ENCODE results near the gene RBMS3. TPM values are rescaled to one million over a fixed set of nuclear protein-coding genes. Genes with fewer than 3 reads are reported as not detected.

The RBMS3 gene
- total RNA-seq, 1 experiment from 2014 or later, result 7.4 TPM

GRCh38 chr3:29335943-29336342, 55.1 kb downstream of the RBMS3 start:
- no peak overlapping the region for H3K27ac Mint-ChIP-seq (ENCODE audit: unreplicated experiment)
- H3K27me3 Mint-ChIP-seq (ENCODE audit: insufficient read depth, unreplicated experiment), result no peaks in the 10 kb centered on the region
- no peaks in the 10 kb centered on the region for H3K9me3 Mint-ChIP-seq (ENCODE audit: unreplicated experiment)
- ChIA-PET CTCF (no interaction called here), POLR2A (no interaction called here)
- TF ChIP-seq CTCF (IDR thresholded peaks at IDR 0.05; ENCODE audit: insufficient read depth in 1 of 2, low read depth in 1 of 2, low read length in 1 of 2, severe bottlenecking in 1 of 2, unreplicated experiment in 1 of 2), result no peak
- Histone ChIP-seq H3K9me3 (no peaks in the 10 kb centered on the region), H3K4me1 (no peaks in the 10 kb centered on the region), H3K4me3 (ENCODE audit: low read depth, low read length) (no peak overlapping the region), H3K36me3 (ENCODE audit: control insufficient read depth, insufficient read depth, low read length) (no peaks in the 10 kb centered on the region), H3K27me3 (replicated peaks; ENCODE audit: control insufficient read depth, insufficient read depth, low read length) (no peaks in the 10 kb centered on the region)
- intact Hi-C loops (cut with micrococcal nuclease; ENCODE audit: unreplicated experiment), result no loop called here
- no peak overlapping the region for H3K4me3 Mint-ChIP-seq (ENCODE audit: unreplicated experiment)
- no peak for DNase-seq
- no TSS peak for BruUV-seq (replicated peaks)
- no peaks in the 10 kb centered on the region for H3K36me3 Mint-ChIP-seq (ENCODE audit: insufficient read depth, unreplicated experiment)
- peaks cover 13% of the 10 kb centered on the region for H3K4me1 Mint-ChIP-seq (ENCODE audit: low read depth, unreplicated experiment)

GRCh38 chr3:29337565-29337964, 56.7 kb downstream of the RBMS3 start:
- no peak for DNase-seq
- Mint-ChIP-seq H3K9me3 (ENCODE audit: unreplicated experiment) (no peaks in the 10 kb centered on the region), H3K4me3 (ENCODE audit: unreplicated experiment) (no peak overlapping the region), H3K27me3 (ENCODE audit: insufficient read depth, unreplicated experiment) (no peaks in the 10 kb centered on the region), H3K27ac (ENCODE audit: unreplicated experiment) (no peak overlapping the region), H3K4me1 (ENCODE audit: low read depth, unreplicated experiment) (peaks cover 7% of the 10 kb centered on the region), H3K36me3 (ENCODE audit: insufficient read depth, unreplicated experiment) (no peaks in the 10 kb centered on the region)
- H3K9me3 ChIP-seq, result no peaks in the 10 kb centered on the region
- POLR2A ChIA-PET, result no interaction called here
- CTCF ChIA-PET, result no interaction called here
- H3K4me3 ChIP-seq (ENCODE audit: low read depth, low read length), result no peak overlapping the region
- no peaks in the 10 kb centered on the region for H3K36me3 ChIP-seq (ENCODE audit: control insufficient read depth, insufficient read depth, low read length)
- no peak for TF ChIP-seq CTCF (IDR thresholded peaks at IDR 0.05; ENCODE audit: insufficient read depth in 1 of 2, low read depth in 1 of 2, low read length in 1 of 2, severe bottlenecking in 1 of 2, unreplicated experiment in 1 of 2)
- no peaks in the 10 kb centered on the region for H3K27me3 ChIP-seq (replicated peaks; ENCODE audit: control insufficient read depth, insufficient read depth, low read length)
- BruUV-seq (replicated peaks), result no TSS peak
- intact Hi-C loops (cut with micrococcal nuclease; ENCODE audit: unreplicated experiment), result no loop called here
- H3K4me1 ChIP-seq, result no peaks in the 10 kb centered on the region

GRCh38 chr3:29338377-29338776, 57.5 kb downstream of the RBMS3 start:
- BruUV-seq (replicated peaks), result no TSS peak
- peaks cover 7% of the 10 kb centered on the region for H3K4me1 Mint-ChIP-seq (ENCODE audit: low read depth, unreplicated experiment)
- TF ChIP-seq CTCF (IDR thresholded peaks at IDR 0.05; ENCODE audit: insufficient read depth in 1 of 2, low read depth in 1 of 2, low read length in 1 of 2, severe bottlenecking in 1 of 2, unreplicated experiment in 1 of 2), result no peak
- no peak overlapping the region for H3K4me3 ChIP-seq (ENCODE audit: low read depth, low read length)
- no peaks in the 10 kb centered on the region for H3K36me3 ChIP-seq (ENCODE audit: control insufficient read depth, insufficient read depth, low read length)
- H3K9me3 ChIP-seq, result no peaks in the 10 kb centered on the region
- H3K27me3 Mint-ChIP-seq (ENCODE audit: insufficient read depth, unreplicated experiment), result no peaks in the 10 kb centered on the region
- no peak overlapping the region for H3K27ac Mint-ChIP-seq (ENCODE audit: unreplicated experiment)
- CTCF ChIA-PET, result no interaction called here
- intact Hi-C loops (cut with micrococcal nuclease; ENCODE audit: unreplicated experiment), result no loop called here
- POLR2A ChIA-PET, result no interaction called here
- DNase-seq, result no peak
- no peak overlapping the region for H3K4me3 Mint-ChIP-seq (ENCODE audit: unreplicated experiment)
- no peaks in the 10 kb centered on the region for H3K36me3 Mint-ChIP-seq (ENCODE audit: insufficient read depth, unreplicated experiment)
- no peaks in the 10 kb centered on the region for H3K9me3 Mint-ChIP-seq (ENCODE audit: unreplicated experiment)
- H3K27me3 ChIP-seq (replicated peaks; ENCODE audit: control insufficient read depth, insufficient read depth, low read length), result no peaks in the 10 kb centered on the region
- H3K4me1 ChIP-seq, result no peaks in the 10 kb centered on the region

Data from Caco-2 (cell line).